T47D (cell line): ENCODE measurements around the gene JPH2.

Experiments used
- DNase-seq, 2 experiments: peaks; one replicate each; pipeline versions ENCODE4 v3.0.0 to v3.0.0-alpha.2; 2011 to 2012; ENCODE audit warnings: low read depth in 1 of 2, low spot score in 1 of 2
- JUND ChIP-seq: IDR thresholded peaks from 2 replicates; pipeline ENCODE4 v1.6.1; 2012; ENCODE audit warnings: low read depth
- in situ Hi-C: cut with HindIII; loops from 2 replicates; pipeline ENCODE4 v1.10.0; 2016; ENCODE audit warnings: low sequenced_read_pairs, low pct_unique_long_range_greater_than_20kb

The JPH2 gene

DNA sequence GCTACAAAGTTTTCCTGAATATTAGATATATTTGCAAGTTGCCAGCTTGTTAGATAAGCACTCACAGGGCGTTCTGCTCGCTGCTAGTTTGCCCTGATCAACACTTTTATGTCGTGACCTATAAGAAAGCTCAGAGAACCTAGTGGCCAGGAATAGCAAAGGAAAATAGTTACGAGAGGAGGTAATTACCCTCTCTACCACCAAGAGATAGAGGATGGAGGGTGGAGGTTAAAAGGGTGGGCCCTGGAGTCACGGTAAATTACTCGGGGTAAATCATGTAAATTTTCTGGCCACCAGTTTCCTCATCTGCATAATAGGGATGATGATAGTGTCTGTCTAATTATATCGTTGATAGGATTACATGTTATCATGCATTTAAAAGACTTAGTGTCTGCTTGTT, 87.2 kb downstream of the JPH2 start:
- TF ChIP-seq JUND: no peak
- no peak for DNase-seq
- in situ Hi-C loops: no loop called here

DNA sequence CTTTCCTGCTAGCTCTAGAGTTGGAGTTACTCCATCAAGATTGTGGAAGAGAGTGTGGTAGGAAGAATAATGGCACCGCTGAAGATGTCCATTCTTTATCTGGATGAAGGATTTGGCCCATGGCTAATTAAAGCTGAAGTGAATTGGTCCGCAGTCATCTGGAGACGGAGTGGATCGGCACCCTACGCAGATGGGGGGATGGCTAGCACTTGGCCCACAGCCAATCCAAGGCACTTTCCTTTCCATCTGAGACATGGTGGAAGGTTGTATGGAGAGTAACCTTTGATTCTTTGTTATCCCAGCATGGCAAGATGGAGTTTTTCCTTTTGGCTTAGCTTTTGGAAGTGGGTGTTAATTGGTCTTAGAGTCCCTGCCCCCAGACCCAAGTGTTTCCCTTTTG, 88.3 kb downstream of the JPH2 start:
- in situ Hi-C loops: no loop called here
- no peak for DNase-seq
- TF ChIP-seq JUND: no peak

GRCh38 chr20:44098256-44098630, 88.7 kb downstream of the JPH2 start:
- in situ Hi-C loops: no loop called here
- TF ChIP-seq JUND: no peak
- no peak for DNase-seq

DNA sequence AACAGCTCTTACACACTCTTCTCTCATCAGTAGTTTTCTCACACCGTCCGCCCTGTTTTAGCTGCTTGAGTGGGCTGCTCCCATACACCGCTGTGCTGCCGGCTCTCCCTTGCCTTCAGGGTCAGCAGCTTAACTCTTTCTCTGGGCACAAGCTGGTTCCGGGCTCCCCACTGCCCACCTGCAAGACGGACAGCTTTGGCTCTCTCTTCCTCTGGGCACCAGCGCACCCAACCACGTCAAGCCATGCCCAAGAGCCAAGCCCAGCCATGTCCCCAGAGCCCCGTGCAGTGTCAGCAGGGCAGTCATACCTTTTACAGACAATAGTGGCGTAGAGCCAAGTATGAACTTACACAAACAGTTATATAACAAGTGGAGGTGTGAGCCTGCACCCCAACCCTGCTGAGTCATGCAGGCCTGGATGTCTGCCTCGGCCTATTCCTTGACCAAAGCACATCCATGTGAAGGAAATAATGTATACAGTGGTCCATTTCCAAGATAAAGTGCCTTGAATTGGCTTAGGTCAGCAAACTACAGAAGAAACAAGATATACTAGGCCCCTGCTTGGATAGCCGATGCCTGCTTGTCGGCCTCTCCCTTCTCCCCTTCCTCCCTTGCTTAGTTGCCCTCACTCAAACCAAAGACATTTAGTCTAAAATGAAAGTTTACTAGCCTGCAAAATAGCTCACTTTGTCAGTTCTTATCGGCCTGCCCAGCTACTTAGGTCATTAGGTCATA, 89.3 kb downstream of the JPH2 start:
- in situ Hi-C loops: no loop called here
- no peak for TF ChIP-seq JUND
- peak in 1 of 2 experiments; percentile 33 for DNase-seq

DNA sequence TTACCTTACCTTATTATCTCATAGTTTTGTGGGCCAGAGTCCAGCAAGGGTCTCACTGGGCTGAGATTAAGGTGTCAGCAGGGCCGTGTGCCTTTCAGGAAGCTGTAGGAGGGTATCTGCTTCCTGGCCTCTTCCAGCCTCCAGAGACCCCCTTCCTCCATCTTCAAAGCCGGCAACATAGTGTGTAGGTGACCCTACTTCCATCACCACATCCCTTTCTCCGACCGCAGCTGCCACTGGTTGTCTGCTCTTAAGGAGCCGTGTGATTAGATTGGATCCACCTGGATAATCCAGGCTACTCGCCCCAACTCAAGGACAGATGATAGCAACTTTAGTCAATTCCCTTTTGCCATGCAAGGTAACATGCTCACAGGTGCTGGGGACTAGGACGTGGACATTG, 91.2 kb downstream of the JPH2 start:
- in situ Hi-C loops: no loop called here
- no peak for DNase-seq
- TF ChIP-seq JUND: no peak

- TF ChIP-seq JUND: no peak
- in situ Hi-C loops: no loop called here
- DNase-seq: no peak
These were observed 93.8 kb downstream of the JPH2 start for GRCh38 chr20:44093249-44093582.

DNA sequence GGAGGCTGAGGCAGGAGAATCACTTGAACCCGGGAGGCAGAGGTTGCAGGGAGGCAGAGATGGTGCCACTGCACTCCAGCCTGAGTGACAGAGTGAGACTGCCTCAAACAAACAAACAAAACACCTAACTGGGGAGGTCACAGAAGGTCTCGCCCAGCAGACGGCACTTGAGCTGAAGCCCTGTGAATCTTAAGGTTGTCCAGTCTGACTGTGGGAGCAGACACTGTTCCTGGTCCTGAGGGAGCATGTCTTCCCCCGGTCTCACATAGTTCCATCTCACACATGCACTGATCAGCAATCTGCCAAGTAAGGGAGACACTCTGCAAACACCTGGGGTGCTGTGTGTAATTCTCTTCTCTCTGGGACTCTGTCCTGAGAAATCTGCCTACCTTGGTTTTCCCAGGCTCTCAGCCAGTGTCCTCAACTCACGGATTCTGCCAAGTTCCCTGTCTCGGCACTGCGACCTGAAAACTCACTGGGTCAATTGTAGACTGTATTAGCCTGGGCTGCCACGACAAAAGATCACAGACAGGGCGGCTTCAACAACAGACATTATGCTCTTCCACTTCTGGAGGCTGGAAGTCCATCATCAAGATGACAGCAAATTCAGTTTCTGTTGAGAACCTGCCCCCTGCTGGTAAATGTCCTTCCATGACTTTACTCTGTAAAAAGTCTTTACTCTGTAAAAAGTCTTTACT, 94.3 kb downstream of the JPH2 start:
- in situ Hi-C loops: no loop called here
- DNase-seq: peak in 1 of 2 experiments; percentile 67
- no peak for TF ChIP-seq JUND

- in situ Hi-C loops: no loop called here
- TF ChIP-seq JUND: no peak
- peak in 1 of 2 experiments; percentile 30 for DNase-seq
These were observed 96.0 kb downstream of the JPH2 start for GRCh38 chr20:44091026-44091425.

DNA sequence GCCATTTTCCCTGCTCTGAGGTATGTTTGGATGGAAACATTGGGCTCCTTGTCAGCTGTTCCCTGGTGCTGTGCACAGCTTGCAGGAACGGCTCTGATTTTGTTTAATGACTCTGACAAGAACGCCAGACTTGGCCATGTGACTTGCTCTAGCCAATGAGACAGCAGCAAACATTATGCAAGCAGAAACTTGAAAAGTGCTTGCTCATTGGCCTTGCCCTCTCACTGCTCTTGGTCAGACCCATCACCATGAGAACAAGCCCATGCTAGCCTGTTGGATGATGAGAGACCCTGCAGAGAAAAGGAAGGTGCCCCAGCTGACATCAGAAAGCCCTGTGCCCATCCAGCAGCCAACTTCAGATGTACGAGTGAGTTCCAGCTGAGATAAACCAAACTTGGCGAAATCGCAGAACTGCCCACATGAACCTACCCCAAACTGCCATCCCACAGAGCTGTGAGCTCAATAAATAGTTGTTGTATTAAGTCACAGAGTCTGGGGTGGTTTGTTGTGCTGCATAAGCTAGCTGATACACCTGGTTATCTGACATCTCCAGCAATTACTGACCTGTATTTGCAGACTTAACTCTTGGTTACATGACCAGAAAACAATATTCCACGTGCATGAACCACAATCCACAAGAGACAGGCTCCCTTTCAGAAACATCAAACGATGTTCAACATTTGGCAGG, 96.9 kb downstream of the JPH2 start:
- in situ Hi-C loops: no loop called here
- peak in 1 of 2 experiments; percentile 82 for DNase-seq
- no peak for TF ChIP-seq JUND

- in situ Hi-C loops: no loop called here
- no peak for TF ChIP-seq JUND
- DNase-seq: no peak
These were observed 99.2 kb downstream of the JPH2 start for GRCh38 chr20:44087857-44088120.

DNA sequence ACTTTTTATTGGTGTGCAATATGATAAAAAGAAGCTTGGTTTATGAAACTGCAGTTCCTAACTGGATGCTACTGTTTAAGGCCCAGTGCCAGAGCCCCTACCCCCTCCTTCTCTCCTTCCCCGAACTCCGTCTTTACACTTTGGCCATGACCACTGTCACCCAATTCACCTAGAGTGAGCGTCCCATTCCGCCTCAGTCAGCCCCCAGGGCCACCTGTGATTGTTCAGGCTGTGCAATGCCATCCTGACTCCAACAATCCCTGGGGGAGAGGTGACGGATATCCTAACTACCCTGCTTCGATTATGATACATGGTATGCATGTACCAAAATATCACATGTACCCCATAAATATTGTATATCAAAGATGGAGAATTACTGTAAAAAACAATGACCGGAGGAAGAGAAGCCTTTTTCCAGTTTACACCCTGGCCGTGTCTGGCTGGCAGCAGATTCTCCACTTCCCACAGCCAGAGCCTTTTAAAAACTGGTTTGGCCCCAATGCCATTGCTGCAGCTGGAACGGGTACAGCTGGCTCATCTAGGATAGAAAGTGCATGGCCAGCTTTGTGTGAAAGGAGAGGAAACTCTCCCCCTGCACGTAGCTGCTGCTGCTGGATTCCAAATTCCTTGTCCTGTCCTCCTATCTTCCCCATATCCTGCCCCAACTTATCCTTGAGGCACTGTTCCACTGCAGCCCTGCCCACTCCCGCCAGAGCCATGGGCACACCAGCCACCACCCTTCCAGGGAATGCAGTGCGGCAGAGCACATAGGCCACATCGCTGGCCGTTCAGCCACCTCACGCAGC, 99.7 kb downstream of the JPH2 start:
- peak in 1 of 2 experiments; percentile 45 for DNase-seq
- in situ Hi-C loops: no loop called here
- TF ChIP-seq JUND: no peak

DNA sequence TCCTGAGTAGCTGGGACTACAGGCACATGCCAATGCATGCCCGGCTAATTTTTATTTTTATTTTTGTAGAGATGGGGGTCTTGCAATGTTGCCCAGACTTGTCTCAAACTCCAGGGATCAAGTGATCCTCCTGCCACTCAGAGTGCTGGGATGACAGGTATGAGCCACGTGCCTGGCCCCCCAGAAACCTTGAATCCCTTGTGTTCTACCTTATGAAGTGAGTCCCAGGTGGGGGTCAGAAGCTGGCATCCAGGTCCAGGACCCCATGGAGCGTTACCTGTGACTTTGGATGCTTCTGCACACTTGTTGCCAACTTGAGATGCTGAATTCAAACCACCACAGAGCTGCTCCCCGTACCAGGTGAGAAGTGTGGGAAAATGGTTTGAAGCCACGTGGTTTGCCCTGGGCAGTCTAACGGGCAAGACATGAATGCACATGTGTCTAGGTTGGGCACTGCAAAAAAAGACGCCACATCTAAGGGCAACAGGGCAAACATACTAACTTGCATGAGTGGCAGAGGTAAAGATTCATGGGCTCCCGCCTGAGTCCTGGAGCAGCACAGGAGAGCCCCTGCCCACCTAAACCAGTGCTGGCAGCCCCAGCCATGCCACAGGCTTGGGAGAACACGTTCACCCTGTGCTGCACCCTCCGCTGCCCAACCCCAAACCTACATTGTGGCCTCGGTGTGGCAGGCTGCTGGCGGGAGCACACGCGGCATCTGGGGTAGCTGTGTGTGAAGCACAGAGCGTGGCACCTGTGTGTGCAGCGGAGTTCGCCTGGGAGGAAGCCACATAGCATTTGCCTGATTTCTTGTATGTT, 101.2 kb downstream of the JPH2 start:
- no peak for DNase-seq
- no peak for TF ChIP-seq JUND
- in situ Hi-C loops: no loop called here
